HG02885 (cell line): ENCODE data around the gene RBMY1D.
"Not testable (repeated sequence)": the region's sequence is repeated elsewhere in the genome, so short reads cannot be mapped to it uniquely, and the experiment has no call there.

Experiments
- ATAC-seq: cut with Tn5 transposase; IDR thresholded peaks from one replicate; pipeline ENCODE4 v1.9.1; 2021; ENCODE audit warnings: mild to moderate bottlenecking; ENCODE audit not compliant: unreplicated experiment, poor library complexity

RBMY1D gene

DNA sequence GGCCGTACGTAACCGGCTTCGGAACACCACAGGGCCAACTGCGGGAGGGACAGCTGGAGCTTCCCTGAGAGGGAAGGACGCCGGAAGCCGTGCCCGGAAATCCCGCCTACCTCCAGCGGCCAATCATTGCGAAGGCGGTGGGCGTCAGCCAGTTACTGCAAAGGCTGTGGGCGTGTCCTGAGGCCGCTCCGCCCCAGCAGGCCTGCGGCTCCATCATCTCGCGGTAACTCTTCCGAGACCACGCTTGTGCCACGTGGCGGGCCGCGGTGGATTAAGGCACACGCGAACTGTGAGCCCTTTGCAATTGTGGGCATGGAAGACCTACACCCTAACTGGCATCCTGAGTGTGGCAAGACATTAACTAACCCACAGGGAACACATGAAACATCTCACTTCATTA, at the start of gene RBMY1D:
Gene RBMY1D, minus strand, starts transcription at position 101 of the 400 bp plus-strand sequence. CDS start 2,013 bp downstream, outside the sequence.
- not testable (repeated sequence) for ATAC-seq

DNA sequence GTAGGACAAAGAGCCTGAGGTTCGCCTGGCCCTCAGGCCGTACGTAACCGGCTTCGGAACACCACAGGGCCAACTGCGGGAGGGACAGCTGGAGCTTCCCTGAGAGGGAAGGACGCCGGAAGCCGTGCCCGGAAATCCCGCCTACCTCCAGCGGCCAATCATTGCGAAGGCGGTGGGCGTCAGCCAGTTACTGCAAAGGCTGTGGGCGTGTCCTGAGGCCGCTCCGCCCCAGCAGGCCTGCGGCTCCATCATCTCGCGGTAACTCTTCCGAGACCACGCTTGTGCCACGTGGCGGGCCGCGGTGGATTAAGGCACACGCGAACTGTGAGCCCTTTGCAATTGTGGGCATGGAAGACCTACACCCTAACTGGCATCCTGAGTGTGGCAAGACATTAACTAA, 23.6 kb upstream of the RBMY1D start, which contains the start of gene RBMY1E:
Gene RBMY1E, minus strand, starts transcription at position 101 of the 400 bp plus-strand sequence. CDS start 1,978 bp downstream, outside the sequence.
- ATAC-seq: not testable (repeated sequence)

DNA sequence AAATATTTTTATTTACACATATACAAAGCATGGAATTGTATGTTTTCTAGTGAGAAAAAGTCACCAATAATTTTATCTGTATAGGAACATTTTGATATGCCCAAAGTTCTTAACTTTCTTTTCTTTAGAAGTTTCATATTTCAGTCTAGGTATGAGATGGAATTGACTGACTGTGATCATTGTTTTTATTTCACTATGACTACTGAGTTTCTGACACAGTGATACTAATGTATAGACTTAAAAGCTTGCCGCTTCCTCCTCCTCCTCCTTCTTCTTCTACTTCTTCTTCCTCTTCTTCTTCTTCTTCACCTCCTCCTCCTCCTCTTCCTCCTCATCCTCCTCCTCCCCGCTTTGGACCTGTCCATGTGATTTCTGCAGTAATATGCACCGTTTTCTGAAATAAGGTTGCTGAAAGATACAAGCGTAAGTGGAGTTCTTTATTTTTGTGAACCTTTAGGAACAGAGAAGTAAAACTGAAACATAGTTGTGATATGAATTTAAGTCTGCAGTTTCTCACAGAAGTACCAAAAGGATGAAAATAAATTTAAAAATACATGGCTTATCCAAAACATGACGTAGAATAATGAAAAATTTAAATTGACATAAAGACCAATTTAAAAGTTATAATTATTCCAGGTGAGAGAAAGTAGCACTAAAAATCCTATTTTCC, 24.8 kb downstream of the RBMY1D start:
- ATAC-seq: not testable (repeated sequence)

DNA sequence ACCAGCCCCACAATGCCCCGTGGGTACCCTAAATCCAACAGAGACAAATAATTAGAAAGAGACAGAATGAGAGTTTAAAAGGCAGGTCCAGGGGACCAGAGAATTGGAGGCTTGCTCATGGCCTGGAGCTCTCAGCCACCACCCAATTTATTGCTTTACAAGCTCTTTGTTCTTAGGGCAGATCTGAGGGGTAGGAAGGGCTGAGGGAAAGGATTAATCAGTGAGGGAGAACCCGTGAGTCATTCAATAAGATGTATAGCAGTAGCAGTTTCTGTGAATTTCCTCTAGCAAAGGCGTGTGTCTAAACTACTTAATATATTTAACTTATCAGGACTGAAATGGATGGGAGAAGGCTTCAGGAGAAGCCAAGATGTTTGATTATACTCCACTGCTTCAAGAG, 48.8 kb downstream of the RBMY1D start:
- no peak for ATAC-seq

DNA sequence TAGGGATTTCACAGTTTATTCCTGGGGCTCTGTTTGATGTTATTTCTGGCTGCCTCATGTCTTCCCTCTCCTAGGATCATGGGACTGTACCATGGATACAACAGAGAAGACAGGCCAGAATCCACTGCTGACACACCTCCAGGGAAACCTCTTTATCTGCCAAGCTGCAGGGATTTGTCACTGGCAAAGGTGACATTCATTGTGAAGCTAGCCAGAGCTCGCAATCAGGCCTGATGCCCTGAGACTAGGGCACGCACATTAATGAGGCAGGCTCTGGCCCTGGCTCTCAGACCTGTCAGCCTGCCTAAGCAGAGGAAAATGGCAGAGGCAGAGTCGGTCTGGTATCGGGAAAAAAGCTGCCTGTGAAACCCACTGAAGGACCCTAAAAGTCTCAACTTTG, 52.2 kb downstream of the RBMY1D start:
- no peak for ATAC-seq

DNA sequence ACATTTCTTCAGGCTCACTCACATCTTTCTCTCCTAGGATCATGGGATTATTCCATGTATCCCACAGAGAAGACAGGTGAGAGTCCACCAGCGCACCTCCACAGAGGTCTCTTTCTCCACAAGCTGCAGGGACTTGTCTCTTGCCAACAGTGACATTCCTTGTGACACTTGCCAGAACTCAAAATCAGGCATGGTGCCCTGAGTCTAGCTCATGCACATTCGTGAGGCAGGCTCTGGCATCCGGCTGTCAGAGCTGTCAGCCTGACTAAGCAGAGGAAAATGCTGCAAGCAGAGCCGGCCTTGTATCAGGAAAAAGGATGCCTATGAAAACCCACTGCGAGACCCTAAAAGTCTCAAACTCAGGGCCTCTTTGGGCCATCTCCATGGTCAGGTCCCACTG, 54.8 kb downstream of the RBMY1D start:
- no peak for ATAC-seq

DNA sequence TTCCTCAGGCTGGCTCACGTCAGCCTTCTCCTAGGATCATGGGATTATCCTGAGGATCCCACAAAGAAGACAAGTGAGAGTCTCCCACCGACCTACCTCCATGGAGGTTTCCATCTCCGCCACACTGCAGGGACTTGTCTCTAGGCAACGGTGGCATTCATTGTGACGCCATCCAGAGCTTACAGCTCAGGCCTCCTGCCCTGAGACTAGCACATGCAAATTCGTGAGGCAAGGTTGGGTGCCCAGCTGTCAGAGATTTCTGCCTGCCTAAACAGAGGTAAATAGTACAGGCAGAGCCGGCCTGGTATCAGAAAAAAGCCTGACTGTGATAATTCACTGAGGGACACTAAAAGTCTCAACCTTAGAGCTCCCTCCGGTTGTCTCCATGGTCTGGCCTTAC, 58.0 kb downstream of the RBMY1D start:
- no peak for ATAC-seq

DNA sequence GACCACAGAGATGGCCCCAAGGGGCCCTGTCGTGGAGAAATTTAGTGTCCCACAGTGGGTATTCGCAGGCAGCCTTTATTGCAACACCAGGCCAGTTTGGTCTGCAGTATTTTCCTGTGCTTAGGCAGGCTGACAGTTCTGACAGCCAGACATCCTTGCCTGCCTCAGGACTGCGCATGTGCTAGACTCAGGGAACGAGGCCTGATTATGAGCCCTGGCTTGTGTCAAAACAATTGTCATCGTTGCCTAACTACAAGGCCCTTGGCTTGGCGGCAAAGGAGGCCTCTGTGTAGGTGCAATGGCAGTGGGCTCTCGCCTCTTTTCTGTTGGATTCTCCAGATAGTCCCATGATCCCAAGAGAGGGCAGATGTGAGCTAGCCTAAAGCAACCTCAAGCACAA, 59.3 kb downstream of the RBMY1D start:
- ATAC-seq: no peak
